Nephron (organoid): Measurements from ENCODE around the gene BCL7A.

Source experiments
- H3K27ac Mint-ChIP-seq, 3 experiments: 2 replicates each; pipeline ENCODE4 v1.8.0; 2020; ENCODE audit warnings: mixed read lengths in 3 of 3, mild to moderate bottlenecking in 2 of 3, moderate library complexity in 1 of 3
- H3K27me3 Mint-ChIP-seq: 2 replicates; pipeline ENCODE4 v1.8.0; 2021; ENCODE audit warnings: low read depth, mild to moderate bottlenecking, moderate library complexity, mixed read lengths
- H3K36me3 Mint-ChIP-seq: 2 replicates; pipeline ENCODE4 v1.8.0; 2020; ENCODE audit warnings: low read depth, mixed read lengths
- H3K4me1 Mint-ChIP-seq: 2 replicates; pipeline ENCODE4 v1.8.0; 2020; ENCODE audit warnings: mixed read lengths
- H3K4me3 Mint-ChIP-seq, 3 experiments: 2 replicates each; pipeline ENCODE4 v1.8.0; 2020; ENCODE audit warnings: mild to moderate bottlenecking in 3 of 3, mixed read lengths in 3 of 3, moderate library complexity in 2 of 3
- H3K9me3 Mint-ChIP-seq: 2 replicates; pipeline ENCODE4 v1.8.0; 2020; ENCODE audit warnings: mixed read lengths
- CTCF ChIP-seq, 3 experiments: fragments of 200-600 bp; sonication (generic); IDR thresholded peaks; one replicate each; pipeline ENCODE4 v1.5.0; 2021; ENCODE audit warnings: antibody characterized with exemption in 3 of 3; ENCODE audit not compliant: unreplicated experiment in 3 of 3

The BCL7A gene

GRCh38 chr12:121989276-121990113 lies 32.2 kb upstream of the BCL7A start:
- H3K4me1 Mint-ChIP-seq: peaks cover 6% of the 10 kb centered on the region
- no peaks in the 10 kb centered on the region for H3K36me3 Mint-ChIP-seq
- peak overlapping the region in 1 of 3 experiments; percentile 19 for H3K27ac Mint-ChIP-seq
- no peaks in the 10 kb centered on the region for H3K9me3 Mint-ChIP-seq
- peak overlapping the region in 1 of 3 experiments; percentile 43 for H3K4me3 Mint-ChIP-seq
- H3K27me3 Mint-ChIP-seq: no peaks in the 10 kb centered on the region
- no peak for TF ChIP-seq CTCF (IDR thresholded peaks at IDR 0.05; ENCODE audit: unreplicated experiment in 3 of 3)

- Mint-ChIP-seq H3K4me3 (no peak overlapping the region), H3K27ac (peak overlapping the region in 1 of 3 experiments; percentile 19), H3K4me1 (peaks cover 6% of the 10 kb centered on the region), H3K36me3 (no peaks in the 10 kb centered on the region), H3K27me3 (no peaks in the 10 kb centered on the region), H3K9me3 (no peaks in the 10 kb centered on the region)
- no peak for TF ChIP-seq CTCF (IDR thresholded peaks at IDR 0.05; ENCODE audit: unreplicated experiment in 3 of 3)
These were observed 31.5 kb upstream of the BCL7A start for GRCh38 chr12:121990114-121990647.

GRCh38 chr12:121990692-121991603 lies 30.7 kb upstream of the BCL7A start:
- Mint-ChIP-seq H3K4me3 (no peak overlapping the region), H3K4me1 (peaks cover 6% of the 10 kb centered on the region), H3K27me3 (no peaks in the 10 kb centered on the region), H3K9me3 (no peaks in the 10 kb centered on the region), H3K36me3 (no peaks in the 10 kb centered on the region), H3K27ac (no peak overlapping the region)
- TF ChIP-seq CTCF (IDR thresholded peaks at IDR 0.05; ENCODE audit: unreplicated experiment in 3 of 3): no peak

GRCh38 chr12:121992059-121992879 lies 29.4 kb upstream of the BCL7A start:
- Mint-ChIP-seq H3K4me1 (peaks cover 6% of the 10 kb centered on the region), H3K4me3 (no peak overlapping the region), H3K27me3 (no peaks in the 10 kb centered on the region), H3K9me3 (no peaks in the 10 kb centered on the region), H3K36me3 (no peaks in the 10 kb centered on the region), H3K27ac (peak overlapping the region in 1 of 3 experiments; percentile 38)
- no peak for TF ChIP-seq CTCF (IDR thresholded peaks at IDR 0.05; ENCODE audit: unreplicated experiment in 3 of 3)
